ENCODE data around the gene ANAPC16. TPM values are rescaled to one million over a fixed set of nuclear protein-coding genes. Genes with fewer than 3 reads are reported as not detected.

ANAPC16 gene
- total RNA-seq, 3 donors from 2014 or later: 104 to 155 (median 112) TPM

DNA sequence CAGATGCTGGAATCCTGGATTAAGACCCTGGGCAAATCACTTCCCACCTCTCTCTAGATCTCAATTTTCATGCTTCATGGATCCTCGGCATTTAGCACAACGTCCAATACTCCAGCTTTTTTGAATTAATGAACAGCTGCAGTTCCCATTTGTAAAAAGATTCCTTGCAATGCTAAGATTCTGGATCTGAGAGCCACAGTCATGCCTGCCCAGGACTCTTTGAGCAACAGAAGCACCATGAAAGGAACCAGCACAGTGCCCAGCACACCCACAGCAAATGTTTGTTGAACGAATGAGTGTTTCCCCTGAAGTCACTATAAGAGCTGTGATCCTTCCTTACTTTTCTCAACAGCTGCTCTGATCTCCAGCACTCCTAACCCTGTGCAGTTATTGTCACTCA, 37.2 kb downstream of the ANAPC16 start:
- Histone ChIP-seq H3K4me3 (no peak overlapping the region), H3K9me3 (no peaks in the 10 kb centered on the region), H3K27ac (peak overlapping the region; percentile 84 to 91), H3K36me3 (no peaks in the 10 kb centered on the region), H3K27me3 (no peaks in the 10 kb centered on the region), H3K4me1 (peaks cover 24 to 49% of the 10 kb centered on the region in 2 donors)
- intact Hi-C loops (cut with DNase I; ENCODE audit: low total_unique reads): no loop called here
- DNase-seq (ENCODE audit: low spot score in 2 of 2): no peak
- no peak for TF ChIP-seq POLR2AphosphoS5 (IDR thresholded peaks at IDR 0.05)

DNA sequence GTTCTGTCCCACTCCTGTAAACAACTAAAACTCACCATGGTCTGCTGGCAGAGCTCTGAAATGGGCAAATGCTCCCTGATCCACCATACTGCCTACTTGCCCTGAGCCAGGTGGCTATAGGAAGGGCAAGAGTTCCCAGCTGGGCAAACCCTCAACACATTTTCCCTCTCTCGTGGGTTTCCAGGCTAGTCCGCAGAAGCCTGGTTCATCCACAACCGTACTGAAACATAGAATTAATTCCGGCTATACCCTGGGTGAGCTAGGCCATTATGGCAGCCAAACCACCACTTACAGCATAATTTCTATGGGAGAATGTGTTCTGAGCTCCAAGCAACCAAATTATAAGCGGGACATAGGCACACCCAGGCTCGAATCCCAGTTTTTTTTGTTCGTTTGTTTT, 37.8 kb downstream of the ANAPC16 start:
- Histone ChIP-seq H3K4me1 (peaks cover 21 to 42% of the 10 kb centered on the region in 2 donors), H3K27ac (peak overlapping the region; percentile 84 to 91), H3K4me3 (no peak overlapping the region), H3K9me3 (no peaks in the 10 kb centered on the region), H3K27me3 (no peaks in the 10 kb centered on the region), H3K36me3 (no peaks in the 10 kb centered on the region)
- intact Hi-C loops (cut with DNase I; ENCODE audit: low total_unique reads): no loop called here
- TF ChIP-seq, protein P1, sequence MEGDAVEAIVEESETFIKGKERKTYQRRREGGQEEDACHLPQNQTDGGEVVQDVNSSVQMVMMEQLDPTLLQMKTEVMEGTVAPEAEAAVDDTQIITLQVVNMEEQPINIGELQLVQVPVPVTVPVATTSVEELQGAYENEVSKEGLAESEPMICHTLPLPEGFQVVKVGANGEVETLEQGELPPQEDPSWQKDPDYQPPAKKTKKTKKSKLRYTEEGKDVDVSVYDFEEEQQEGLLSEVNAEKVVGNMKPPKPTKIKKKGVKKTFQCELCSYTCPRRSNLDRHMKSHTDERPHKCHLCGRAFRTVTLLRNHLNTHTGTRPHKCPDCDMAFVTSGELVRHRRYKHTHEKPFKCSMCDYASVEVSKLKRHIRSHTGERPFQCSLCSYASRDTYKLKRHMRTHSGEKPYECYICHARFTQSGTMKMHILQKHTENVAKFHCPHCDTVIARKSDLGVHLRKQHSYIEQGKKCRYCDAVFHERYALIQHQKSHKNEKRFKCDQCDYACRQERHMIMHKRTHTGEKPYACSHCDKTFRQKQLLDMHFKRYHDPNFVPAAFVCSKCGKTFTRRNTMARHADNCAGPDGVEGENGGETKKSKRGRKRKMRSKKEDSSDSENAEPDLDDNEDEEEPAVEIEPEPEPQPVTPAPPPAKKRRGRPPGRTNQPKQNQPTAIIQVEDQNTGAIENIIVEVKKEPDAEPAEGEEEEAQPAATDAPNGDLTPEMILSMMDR (IDR thresholded peaks at IDR 0.05): no peak
- no peak for TF ChIP-seq POLR2A (IDR thresholded peaks at IDR 0.05)
- no peak for TF ChIP-seq POLR2AphosphoS5 (IDR thresholded peaks at IDR 0.05)
- DNase-seq (ENCODE audit: low spot score in 2 of 2): no peak

DNA sequence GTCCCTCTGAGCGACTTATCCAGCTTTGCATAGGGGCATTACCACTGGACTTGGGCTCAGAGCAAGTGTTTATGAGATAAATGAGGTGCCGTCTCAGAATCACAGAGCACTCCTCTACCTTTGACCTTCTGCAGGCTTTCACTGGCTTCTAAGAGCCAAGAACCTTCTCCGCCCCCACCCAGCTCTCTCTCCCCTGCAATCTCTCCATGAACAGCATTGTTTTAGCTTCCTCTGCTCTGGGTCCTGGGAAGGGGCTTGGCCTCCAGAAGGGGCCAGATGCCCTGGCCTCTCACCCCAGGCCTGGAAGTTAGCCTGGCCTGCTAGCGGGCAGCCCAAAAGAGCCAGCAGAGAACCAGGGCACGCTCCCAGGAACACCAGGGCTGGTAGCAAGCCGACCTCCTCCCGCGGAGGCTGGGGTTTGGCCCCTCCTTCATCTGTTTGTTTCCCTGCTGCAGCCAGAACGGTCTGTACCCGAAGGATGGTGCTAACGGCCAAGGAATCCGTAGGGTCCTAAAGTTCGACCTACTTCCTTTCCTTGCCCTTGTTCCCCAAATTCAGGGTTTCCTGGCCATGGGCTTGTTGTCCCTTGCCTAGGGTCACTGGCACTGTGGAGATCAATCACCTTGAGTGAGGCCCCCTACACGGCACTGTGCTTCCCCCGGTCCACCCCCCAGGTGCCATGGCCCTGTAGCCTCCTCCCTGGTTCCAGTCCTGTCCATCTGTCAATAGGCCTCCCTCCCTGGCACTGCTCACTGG, 39.2 kb downstream of the ANAPC16 start:
- TF ChIP-seq POLR2A (IDR thresholded peaks at IDR 0.05): peak; percentile 14
- TF ChIP-seq, protein P1 (IDR thresholded peaks at IDR 0.05): no peak
- TF ChIP-seq POLR2AphosphoS5 (IDR thresholded peaks at IDR 0.05): peak; percentile 82 to 92 (median 91)
- Histone ChIP-seq H3K27me3 (no peaks in the 10 kb centered on the region), H3K4me3 (peak overlapping the region in 1 of 3 donors; percentile 44), H3K9me3 (no peaks in the 10 kb centered on the region), H3K36me3 (no peaks in the 10 kb centered on the region), H3K27ac (peak overlapping the region; percentile 91 to 93), H3K4me1 (peaks cover 21 to 39% of the 10 kb centered on the region in 2 donors)
- peak; percentile 85 to 89 for DNase-seq (ENCODE audit: low spot score in 2 of 2)
- intact Hi-C loops (cut with DNase I; ENCODE audit: low total_unique reads): no loop called here

DNA sequence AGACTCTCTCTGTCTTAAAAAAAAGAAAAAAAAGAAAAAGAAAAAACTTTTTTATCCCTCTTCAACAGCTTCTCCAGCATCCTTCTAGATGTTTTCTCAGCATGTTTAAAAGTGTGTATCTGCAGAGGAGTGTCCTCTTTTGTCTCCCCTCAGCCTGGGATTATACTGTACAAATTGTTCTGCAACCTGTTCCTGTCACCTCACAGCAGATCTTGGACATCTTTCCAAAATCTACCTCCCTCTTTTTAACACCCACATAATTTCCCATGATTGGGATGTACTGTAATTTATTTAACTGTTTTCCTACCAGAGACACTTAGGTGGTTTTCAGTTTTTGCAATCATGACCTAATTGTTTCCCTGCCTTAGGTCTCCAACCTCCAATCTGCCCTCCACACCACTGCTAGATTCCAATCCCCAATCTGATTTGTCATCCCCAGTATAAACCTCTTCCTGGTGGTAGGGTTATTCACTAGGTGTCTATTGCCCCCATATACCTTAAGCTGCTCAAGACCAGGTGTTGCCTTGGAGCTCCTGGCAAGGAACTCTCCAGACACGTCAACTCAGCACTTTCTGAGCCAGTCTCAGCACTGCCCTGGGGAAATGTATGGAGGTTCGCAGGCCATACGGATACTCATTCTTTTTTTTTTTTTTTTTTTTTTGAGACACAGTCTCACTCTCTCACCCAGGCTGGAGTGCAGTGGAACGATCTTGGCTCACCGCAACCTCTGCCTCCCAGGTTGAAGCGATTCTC, 40.3 kb downstream of the ANAPC16 start:
- peak overlapping the region; percentile 91 to 93 for H3K27ac ChIP-seq

DNA sequence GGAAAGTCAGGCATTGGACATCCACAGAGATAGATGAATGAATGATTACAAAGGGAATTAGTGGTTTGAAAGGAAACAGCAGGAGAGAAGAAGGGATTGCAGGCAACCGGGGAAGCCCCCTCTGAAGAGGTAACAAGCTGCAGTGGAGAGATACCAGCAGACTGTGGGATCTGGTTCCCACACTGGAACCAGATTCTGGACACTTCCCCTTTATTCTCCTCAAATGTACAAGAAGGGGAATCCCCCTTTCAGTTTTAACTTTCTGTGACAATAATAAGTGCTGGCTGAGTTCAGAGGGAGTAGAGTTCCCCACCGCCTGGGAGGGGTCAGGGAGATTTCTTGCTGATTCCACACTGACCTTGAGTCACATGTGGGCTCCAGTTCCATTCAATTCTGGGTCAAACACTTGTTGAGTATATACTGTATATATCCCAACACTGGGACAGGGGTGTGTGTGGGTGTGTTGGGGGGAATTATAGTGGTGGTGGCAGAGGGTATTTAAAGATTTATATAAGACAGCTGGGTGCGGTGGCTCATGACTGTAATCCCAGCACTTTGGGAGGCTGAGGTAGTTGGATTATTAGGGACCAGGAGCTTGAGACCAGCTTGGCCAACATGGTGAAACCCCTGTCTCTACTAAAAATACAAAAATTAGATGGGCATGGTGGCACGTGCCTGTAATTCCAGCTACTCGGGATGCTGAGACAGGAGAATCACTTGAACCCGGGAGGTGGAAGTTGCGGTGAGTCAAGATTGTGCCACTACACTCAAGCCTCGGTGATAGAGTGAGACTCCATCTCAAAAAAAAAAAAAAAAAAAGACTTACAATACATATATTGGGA, 41.5 kb downstream of the ANAPC16 start:
- no peaks in the 10 kb centered on the region for H3K9me3 ChIP-seq
- no peak overlapping the region for H3K4me3 ChIP-seq
- no peaks in the 10 kb centered on the region for H3K27me3 ChIP-seq
- peak overlapping the region; percentile 82 to 91 for H3K27ac ChIP-seq
- no peaks in the 10 kb centered on the region for H3K36me3 ChIP-seq
- H3K4me1 ChIP-seq: peaks cover 36 to 49% of the 10 kb centered on the region in 2 donors
- DNase-seq (ENCODE audit: low spot score in 2 of 2): no peak
- intact Hi-C loops (cut with DNase I; ENCODE audit: low total_unique reads): no loop called here
- peak in 1 of 3 donors; percentile 6 for TF ChIP-seq POLR2AphosphoS5 (IDR thresholded peaks at IDR 0.05)
- TF ChIP-seq, protein P1 (IDR thresholded peaks at IDR 0.05): no peak

More for the DNA sequence above, 40.3 kb downstream of the ANAPC16 start:
- Histone ChIP-seq H3K4me3 (no peak overlapping the region), H3K27me3 (no peaks in the 10 kb centered on the region), H3K4me1 (peaks cover 31 to 45% of the 10 kb centered on the region in 2 donors), H3K9me3 (no peaks in the 10 kb centered on the region), H3K36me3 (no peaks in the 10 kb centered on the region)
- intact Hi-C loops (cut with DNase I; ENCODE audit: low total_unique reads): no loop called here
- no peak for DNase-seq (ENCODE audit: low spot score in 2 of 2)
- TF ChIP-seq, protein P1 (IDR thresholded peaks at IDR 0.05): no peak
- TF ChIP-seq POLR2AphosphoS5 (IDR thresholded peaks at IDR 0.05) (peak in 1 of 3 donors; percentile 18), POLR2A (IDR thresholded peaks at IDR 0.05) (no peak)
